SW480 (cell line): ENCODE data around the gene PPP1R14C.

Experiments
- DNase-seq: peaks from one replicate; pipeline ENCODE4 v3.0.0-alpha.2; 2016; ENCODE audit warnings: low spot score

PPP1R14C gene

GRCh38 chr6:150249261-150249660, 106.4 kb downstream of the PPP1R14C start:
- no peak for DNase-seq

- DNase-seq: peak; percentile 20
These were observed 108.0 kb downstream of the PPP1R14C start for GRCh38 chr6:150250826-150251225.

- no peak for DNase-seq
These were observed 108.8 kb downstream of the PPP1R14C start for GRCh38 chr6:150251566-150252186.

- peak; percentile 24 for DNase-seq
These were observed 110.0 kb downstream of the PPP1R14C start for GRCh38 chr6:150252714-150253444.

- DNase-seq: no peak
These were observed 110.6 kb downstream of the PPP1R14C start for GRCh38 chr6:150253489-150253888.

- DNase-seq: no peak
These were observed 111.9 kb downstream of the PPP1R14C start for GRCh38 chr6:150254770-150255169.

- DNase-seq: no peak
These were observed 113.0 kb downstream of the PPP1R14C start for GRCh38 chr6:150255840-150256239.

- no peak for DNase-seq
These were observed 113.9 kb downstream of the PPP1R14C start for GRCh38 chr6:150256618-150257272.

GRCh38 chr6:150258381-150258780, 115.5 kb downstream of the PPP1R14C start:
- DNase-seq: no peak

GRCh38 chr6:150260931-150261330, 118.1 kb downstream of the PPP1R14C start:
- DNase-seq: no peak

GRCh38 chr6:150261997-150262697, 119.3 kb downstream of the PPP1R14C start:
- DNase-seq: no peak

- DNase-seq: no peak
These were observed 121.0 kb downstream of the PPP1R14C start for GRCh38 chr6:150263765-150264404.

GRCh38 chr6:150266309-150266708, 123.5 kb downstream of the PPP1R14C start:
- no peak for DNase-seq

- DNase-seq: no peak
These were observed 124.3 kb downstream of the PPP1R14C start for GRCh38 chr6:150266963-150267685.

GRCh38 chr6:150267686-150268561, 125.1 kb downstream of the PPP1R14C start:
- peak; percentile 45 for DNase-seq

- no peak for DNase-seq
These were observed 126.4 kb downstream of the PPP1R14C start for GRCh38 chr6:150269130-150269856.

GRCh38 chr6:150269857-150270223, 127.0 kb downstream of the PPP1R14C start:
- peak; percentile 92 for DNase-seq

GRCh38 chr6:150270330-150271052, 127.6 kb downstream of the PPP1R14C start:
- no peak for DNase-seq

GRCh38 chr6:150271172-150271500, 128.3 kb downstream of the PPP1R14C start:
- no peak for DNase-seq
